Measurements from ENCODE around the gene FAM171A1. TPM values are rescaled to one million over a fixed set of nuclear protein-coding genes. Genes with fewer than 3 reads are reported as not detected.

Gene FAM171A1
- total and polyA plus RNA-seq, 2 of the 13 experiments (the other 11 are each of a cell fraction or from before 2014, with no cell fraction given): 21.5 to 34.7 TPM

GRCh38 chr10:15344256-15344875, 26.7 kb downstream of the FAM171A1 start (continued):
- TF ChIP-seq ZNF749 (CRISPR knock-in tag; IDR thresholded peaks at IDR 0.05; ENCODE audit: borderline replicate concordance) (no peak), ZNF136 (CRISPR knock-in tag; IDR thresholded peaks at IDR 0.05; ENCODE audit: low read depth) (no peak), MAFK (conservative IDR thresholded peaks at IDR 0.05 in 1 of 2, IDR thresholded peaks at IDR 0.05 in 1 of 2; ENCODE audit: low read length in 2 of 2) (no peak), ARNTL (CRISPR knock-in tag; IDR thresholded peaks at IDR 0.05) (no peak), FOXO4 (CRISPR knock-in tag; conservative IDR thresholded peaks at IDR 0.05) (no peak), ZNF589 (CRISPR knock-in tag; conservative IDR thresholded peaks at IDR 0.05) (no peak), ZUFSP (CRISPR knock-in tag; IDR thresholded peaks at IDR 0.05; ENCODE audit: borderline replicate concordance) (no peak), ZNF512B (CRISPR knock-in tag; IDR thresholded peaks at IDR 0.05; ENCODE audit: borderline replicate concordance) (no peak), ZNF572 (CRISPR knock-in tag; IDR thresholded peaks at IDR 0.05) (no peak), EP300 (IDR thresholded peaks at IDR 0.05; ENCODE audit: low read depth in 2 of 2, low read length in 2 of 2) (peak in 1 of 2 experiments; percentile 22; a peak in 2 of 4 replicates), EP300 (CRISPR knock-in tag; IDR thresholded peaks at IDR 0.05; ENCODE audit: borderline replicate concordance) (no peak), TMF1 (CRISPR knock-in tag; IDR thresholded peaks at IDR 0.05; ENCODE audit: low read depth) (no peak), ZNF160 (CRISPR knock-in tag; IDR thresholded peaks at IDR 0.05) (no peak), HDAC1 (CRISPR knock-in tag; IDR thresholded peaks at IDR 0.05) (peak; percentile 13; the same call in 1 of the 2 replicates), CERS6 (CRISPR knock-in tag; IDR thresholded peaks at IDR 0.05) (no peak), YEATS2 (CRISPR knock-in tag; IDR thresholded peaks at IDR 0.05; ENCODE audit: borderline replicate concordance) (no peak), ZNF430 (CRISPR knock-in tag; IDR thresholded peaks at IDR 0.05) (no peak), ZNF121 (CRISPR knock-in tag; IDR thresholded peaks at IDR 0.05) (peak; percentile 92), EHMT2 (IDR thresholded peaks at IDR 0.05; ENCODE audit: borderline replicate concordance, low read depth, low read length) (no peak), FOXK1 (CRISPR knock-in tag; IDR thresholded peaks at IDR 0.05; ENCODE audit: borderline replicate concordance, low read depth) (no peak), SP1 (IDR thresholded peaks at IDR 0.05) (no peak), SP1 (CRISPR knock-in tag; IDR thresholded peaks at IDR 0.05) (no peak), SMARCC2 (IDR thresholded peaks at IDR 0.05) (no peak), MATR3 (CRISPR knock-in tag; IDR thresholded peaks at IDR 0.05) (no peak), FOXA1 (IDR thresholded peaks at IDR 0.05) (no peak), FOXA1 (CRISPR knock-in tag; IDR thresholded peaks at IDR 0.05) (no peak)
